HepG2 (cell line): ENCODE results near the gene TMEM217. TPM values are rescaled to one million over a fixed set of nuclear protein-coding genes. Genes with fewer than 3 reads are reported as not detected.
A peak's percentile ranks its signal among the peaks of the same experiment; 100 is the strongest.

ENCODE experiments used
- FOXJ3 ChIP-seq: sonication (generic); formaldehyde crosslinking; IDR thresholded peaks from 2 replicates; pipeline ENCODE4 v1.4.0; 2020; ENCODE audit warnings: missing genetic modification reagents, mild to moderate bottlenecking, borderline replicate concordance
- SNAPC4 ChIP-seq: sonication (generic); formaldehyde crosslinking; IDR thresholded peaks from 2 replicates; pipeline ENCODE4 v1.4.0; 2020; ENCODE audit warnings: mild to moderate bottlenecking, missing genetic modification reagents
- ZNF121 ChIP-seq: sonication (generic); formaldehyde crosslinking; IDR thresholded peaks from 2 replicates; pipeline ENCODE4 v1.5.0; 2020; ENCODE audit warnings: mild to moderate bottlenecking, missing genetic modification reagents
- ZNF20 ChIP-seq: sonication (generic); formaldehyde crosslinking; IDR thresholded peaks from 2 replicates; pipeline ENCODE4 v1.4.0; 2020; ENCODE audit warnings: mild to moderate bottlenecking, moderate library complexity, missing genetic modification reagents
- ZNF674 ChIP-seq: sonication (generic); formaldehyde crosslinking; IDR thresholded peaks from 2 replicates; pipeline ENCODE4 v1.5.0; 2020; ENCODE audit warnings: low read depth, mild to moderate bottlenecking, missing genetic modification reagents
- polyA plus RNA-seq, 8 experiments: library from polyadenylated mRNA; depleted of rRNA in 3 of 8; stranded (reverse) in 7 of 8; unstranded in 1 of 8; fragments of >200 nt; fragmentation: Illumina TruSeq in 4 of 8; extraction: Trizol in 4 of 8; gene quantifications; 2 replicates each; pipeline versions ENCODE4 v1.2.1 to v1.2.3, GENCODE V29; 2011 to 2016; ENCODE audit warnings: low read depth in 4 of 8, missing spikeins in 1 of 8, mixed read lengths in 1 of 8; ENCODE audit not compliant: insufficient read depth in 1 of 8
- total RNA-seq, 5 experiments: library from RNA; depleted of rRNA; stranded (reverse); fragments of >200 nt; fragmentation: Illumina TruSeq; extraction: Trizol; gene quantifications; 2 replicates each; pipeline ENCODE4 v1.2.3, GENCODE V29; 2016; ENCODE audit warnings: low read depth in 1 of 5
- TF ChIP-seq, protein P1 (sequence below): sonication (generic); formaldehyde crosslinking; IDR thresholded peaks from one replicate; pipeline ENCODE4 v1.5.1; 2020; ENCODE audit warnings: mild to moderate bottlenecking, missing genetic modification reagents; ENCODE audit errors: not compliant biosample characterization
- TF ChIP-seq, protein P2 (sequence below): IDR thresholded peaks from 2 replicates; pipeline ENCODE4 v1.6.1; 2016; ENCODE audit warnings: control low read depth
- TF ChIP-seq, protein P3 (sequence below): sonication (generic); formaldehyde crosslinking; IDR thresholded peaks from 2 replicates; pipeline ENCODE4 v1.9.0; 2021; ENCODE audit warnings: missing genetic modification reagents, mild to moderate bottlenecking, borderline replicate concordance

TMEM217 gene
- total and polyA plus RNA-seq, 2 of the 13 experiments (the other 11 are each of a cell fraction or from before 2014, with no cell fraction given): 2.3 to 3.4 TPM

- TF ChIP-seq, protein P1, sequence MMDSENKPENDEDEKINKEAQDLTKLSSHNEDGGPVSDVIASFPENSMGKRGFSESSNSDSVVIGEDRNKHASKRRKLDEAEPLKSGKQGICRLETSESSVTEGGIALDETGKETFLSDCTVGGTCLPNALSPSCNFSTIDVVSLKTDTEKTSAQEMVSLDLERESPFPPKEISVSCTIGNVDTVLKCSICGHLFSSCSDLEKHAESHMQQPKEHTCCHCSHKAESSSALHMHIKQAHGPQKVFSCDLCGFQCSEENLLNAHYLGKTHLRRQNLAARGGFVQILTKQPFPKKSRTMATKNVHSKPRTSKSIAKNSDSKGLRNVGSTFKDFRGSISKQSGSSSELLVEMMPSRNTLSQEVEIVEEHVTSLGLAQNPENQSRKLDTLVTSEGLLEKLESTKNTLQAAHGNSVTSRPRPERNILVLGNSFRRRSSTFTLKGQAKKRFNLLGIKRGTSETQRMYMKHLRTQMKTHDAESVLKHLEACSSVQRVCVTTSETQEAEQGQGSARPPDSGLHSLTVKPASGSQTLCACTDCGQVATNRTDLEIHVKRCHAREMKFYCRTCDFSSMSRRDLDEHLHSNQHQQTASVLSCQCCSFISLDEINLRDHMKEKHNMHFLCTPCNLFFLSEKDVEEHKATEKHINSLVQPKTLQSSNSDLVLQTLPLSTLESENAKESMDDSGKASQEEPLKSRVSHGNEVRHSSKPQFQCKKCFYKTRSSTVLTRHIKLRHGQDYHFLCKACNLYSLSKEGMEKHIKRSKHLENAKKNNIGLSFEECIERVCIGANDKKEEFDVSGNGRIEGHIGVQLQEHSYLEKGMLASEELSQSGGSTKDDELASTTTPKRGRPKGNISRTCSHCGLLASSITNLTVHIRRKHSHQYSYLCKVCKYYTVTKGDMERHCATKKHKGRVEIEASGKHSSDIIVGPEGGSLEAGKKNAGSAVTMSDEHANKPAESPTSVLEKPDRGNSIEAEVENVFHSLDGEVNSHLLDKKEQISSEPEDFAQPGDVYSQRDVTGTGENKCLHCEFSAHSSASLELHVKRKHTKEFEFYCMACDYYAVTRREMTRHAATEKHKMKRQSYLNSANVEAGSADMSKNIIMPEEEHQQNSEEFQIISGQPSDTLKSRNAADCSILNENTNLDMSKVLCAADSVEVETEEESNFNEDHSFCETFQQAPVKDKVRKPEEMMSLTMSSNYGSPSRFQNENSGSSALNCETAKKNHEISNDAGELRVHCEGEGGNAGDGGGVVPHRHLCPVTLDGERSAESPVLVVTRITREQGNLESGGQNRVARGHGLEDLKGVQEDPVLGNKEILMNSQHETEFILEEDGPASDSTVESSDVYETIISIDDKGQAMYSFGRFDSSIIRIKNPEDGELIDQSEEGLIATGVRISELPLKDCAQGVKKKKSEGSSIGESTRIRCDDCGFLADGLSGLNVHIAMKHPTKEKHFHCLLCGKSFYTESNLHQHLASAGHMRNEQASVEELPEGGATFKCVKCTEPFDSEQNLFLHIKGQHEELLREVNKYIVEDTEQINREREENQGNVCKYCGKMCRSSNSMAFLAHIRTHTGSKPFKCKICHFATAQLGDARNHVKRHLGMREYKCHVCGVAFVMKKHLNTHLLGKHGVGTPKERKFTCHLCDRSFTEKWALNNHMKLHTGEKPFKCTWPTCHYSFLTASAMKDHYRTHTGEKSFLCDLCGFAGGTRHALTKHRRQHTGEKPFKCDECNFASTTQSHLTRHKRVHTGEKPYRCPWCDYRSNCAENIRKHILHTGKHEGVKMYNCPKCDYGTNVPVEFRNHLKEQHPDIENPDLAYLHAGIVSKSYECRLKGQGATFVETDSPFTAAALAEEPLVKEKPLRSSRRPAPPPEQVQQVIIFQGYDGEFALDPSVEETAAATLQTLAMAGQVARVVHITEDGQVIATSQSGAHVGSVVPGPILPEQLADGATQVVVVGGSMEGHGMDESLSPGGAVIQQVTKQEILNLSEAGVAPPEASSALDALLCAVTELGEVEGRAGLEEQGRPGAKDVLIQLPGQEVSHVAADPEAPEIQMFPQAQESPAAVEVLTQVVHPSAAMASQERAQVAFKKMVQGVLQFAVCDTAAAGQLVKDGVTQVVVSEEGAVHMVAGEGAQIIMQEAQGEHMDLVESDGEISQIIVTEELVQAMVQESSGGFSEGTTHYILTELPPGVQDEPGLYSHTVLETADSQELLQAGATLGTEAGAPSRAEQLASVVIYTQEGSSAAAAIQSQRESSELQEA (CRISPR knock-in tag): no peak
- TF ChIP-seq SNAPC4 (CRISPR knock-in tag) (no peak), ZNF20 (CRISPR knock-in tag) (peak; percentile 74; the same call in 1 of the 2 replicates), ZNF121 (CRISPR knock-in tag) (0 out of 2 replicates have a peak, but pooled peaks have one; percentile 4), FOXJ3 (no peak), ZNF674 (CRISPR knock-in tag) (no peak)
- TF ChIP-seq, protein P2, sequence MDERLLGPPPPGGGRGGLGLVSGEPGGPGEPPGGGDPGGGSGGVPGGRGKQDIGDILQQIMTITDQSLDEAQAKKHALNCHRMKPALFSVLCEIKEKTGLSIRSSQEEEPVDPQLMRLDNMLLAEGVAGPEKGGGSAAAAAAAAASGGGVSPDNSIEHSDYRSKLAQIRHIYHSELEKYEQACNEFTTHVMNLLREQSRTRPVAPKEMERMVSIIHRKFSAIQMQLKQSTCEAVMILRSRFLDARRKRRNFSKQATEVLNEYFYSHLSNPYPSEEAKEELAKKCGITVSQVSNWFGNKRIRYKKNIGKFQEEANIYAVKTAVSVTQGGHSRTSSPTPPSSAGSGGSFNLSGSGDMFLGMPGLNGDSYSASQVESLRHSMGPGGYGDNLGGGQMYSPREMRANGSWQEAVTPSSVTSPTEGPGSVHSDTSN: no peak
- TF ChIP-seq, protein P3, sequence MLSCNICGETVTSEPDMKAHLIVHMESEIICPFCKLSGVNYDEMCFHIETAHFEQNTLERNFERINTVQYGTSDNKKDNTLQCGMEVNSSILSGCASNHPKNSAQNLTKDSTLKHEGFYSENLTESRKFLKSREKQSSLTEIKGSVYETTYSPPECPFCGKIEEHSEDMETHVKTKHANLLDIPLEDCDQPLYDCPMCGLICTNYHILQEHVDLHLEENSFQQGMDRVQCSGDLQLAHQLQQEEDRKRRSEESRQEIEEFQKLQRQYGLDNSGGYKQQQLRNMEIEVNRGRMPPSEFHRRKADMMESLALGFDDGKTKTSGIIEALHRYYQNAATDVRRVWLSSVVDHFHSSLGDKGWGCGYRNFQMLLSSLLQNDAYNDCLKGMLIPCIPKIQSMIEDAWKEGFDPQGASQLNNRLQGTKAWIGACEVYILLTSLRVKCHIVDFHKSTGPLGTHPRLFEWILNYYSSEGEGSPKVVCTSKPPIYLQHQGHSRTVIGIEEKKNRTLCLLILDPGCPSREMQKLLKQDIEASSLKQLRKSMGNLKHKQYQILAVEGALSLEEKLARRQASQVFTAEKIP (CRISPR knock-in tag): no peak
Measured at GRCh38 chr6:37170273-37171200, 87.4 kb downstream of the TMEM217 start (continued).
